GM12892 (cell line): ENCODE measurements around the gene LRRC45.

ENCODE experiments used
- DNase-seq: peaks from one replicate; pipeline ENCODE4 v3.0.0; 2011; ENCODE audit not compliant: insufficient read length
- FAIRE-seq: peaks from 2 replicates; lab custom pipeline; 2011; peaks lifted over from hg19 to GRCh38; lab: Jason Lieb, UNC
- POLR2A ChIP-seq: IDR thresholded peaks from 2 replicates; pipeline ENCODE4 v1.6.1; 2011; ENCODE audit warnings: low read depth, low read length, control low read depth
- POLR2AphosphoS5 ChIP-seq: IDR thresholded peaks from 2 replicates; pipeline ENCODE4 v1.6.1; 2011; ENCODE audit warnings: low read depth, low read length, control low read depth
- TAF1 ChIP-seq: IDR thresholded peaks from 2 replicates; pipeline ENCODE4 v1.6.1; 2011; ENCODE audit warnings: low read depth, mild to moderate bottlenecking, control low read depth, low read length, borderline replicate concordance

Gene LRRC45

GRCh38 chr17:82077617-82078358, 54.7 kb downstream of the LRRC45 start:
- FAIRE-seq (no peak), DNase-seq (no peak)
- TF ChIP-seq POLR2AphosphoS5: peak; percentile 62; the same call in 1 of the 2 replicates
- TF ChIP-seq TAF1: no peak
- TF ChIP-seq POLR2A: 0 out of 2 replicates have a peak, but pooled peaks have one; percentile 9

- DNase-seq: no peak
- no peak for FAIRE-seq
- TF ChIP-seq POLR2A (no peak), TAF1 (no peak), POLR2AphosphoS5 (no peak)
These were observed 55.3 kb downstream of the LRRC45 start for GRCh38 chr17:82078433-82078832.

GRCh38 chr17:82079001-82079677, 56.0 kb downstream of the LRRC45 start:
- no peak for FAIRE-seq
- TF ChIP-seq POLR2A (no peak), POLR2AphosphoS5 (no peak), TAF1 (no peak)
- no peak for DNase-seq

- DNase-seq: no peak
- TF ChIP-seq POLR2A (no peak), POLR2AphosphoS5 (no peak), TAF1 (no peak)
- no peak for FAIRE-seq
These were observed 57.1 kb downstream of the LRRC45 start for GRCh38 chr17:82080048-82080788.
